ENCODE data around the gene MAP3K5.
"Not testable (repeated sequence)": the region's sequence is repeated elsewhere in the genome, so short reads cannot be mapped to it uniquely, and the experiment has no call there.

DNA sequence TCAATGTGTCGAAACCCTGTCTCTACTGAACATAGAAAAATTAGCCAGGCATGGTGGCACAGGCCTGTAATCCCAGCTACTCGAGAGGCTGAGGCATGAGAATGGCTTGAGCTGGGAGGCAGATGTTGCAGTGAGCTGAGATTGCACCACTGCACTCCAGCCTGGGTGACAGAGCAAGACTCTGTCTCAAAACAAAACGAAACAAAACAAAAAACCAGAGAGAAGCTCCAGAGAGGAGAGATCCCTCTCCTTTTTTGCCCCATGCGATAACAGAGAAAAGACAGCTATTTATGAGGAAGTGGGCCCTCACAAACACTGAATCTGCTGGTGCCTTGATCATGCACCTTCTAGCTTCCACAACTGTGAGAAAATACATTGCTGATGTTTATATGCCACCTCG is 31.5 kb downstream of the MAP3K5 start:
- not testable (repeated sequence) for TF ChIP-seq CTCF, POLR2A (IDR thresholded peaks at IDR 0.05)

Data from adrenal gland (tissue), 5 donors.